HPDE6-E6E7 (cell line): ENCODE data around the gene TBC1D13.
A peak's percentile ranks its signal among the peaks of the same experiment; 100 is the strongest.
"Not testable (repeated sequence)": the region's sequence is repeated elsewhere in the genome, so short reads cannot be mapped to it uniquely, and the experiment has no call there.

Experiments
- DNase-seq: peaks from one replicate; pipeline ENCODE4 v3.0.0; 2011; ENCODE audit warnings: missing footprints; ENCODE audit errors: extremely low spot score

Gene TBC1D13

DNA sequence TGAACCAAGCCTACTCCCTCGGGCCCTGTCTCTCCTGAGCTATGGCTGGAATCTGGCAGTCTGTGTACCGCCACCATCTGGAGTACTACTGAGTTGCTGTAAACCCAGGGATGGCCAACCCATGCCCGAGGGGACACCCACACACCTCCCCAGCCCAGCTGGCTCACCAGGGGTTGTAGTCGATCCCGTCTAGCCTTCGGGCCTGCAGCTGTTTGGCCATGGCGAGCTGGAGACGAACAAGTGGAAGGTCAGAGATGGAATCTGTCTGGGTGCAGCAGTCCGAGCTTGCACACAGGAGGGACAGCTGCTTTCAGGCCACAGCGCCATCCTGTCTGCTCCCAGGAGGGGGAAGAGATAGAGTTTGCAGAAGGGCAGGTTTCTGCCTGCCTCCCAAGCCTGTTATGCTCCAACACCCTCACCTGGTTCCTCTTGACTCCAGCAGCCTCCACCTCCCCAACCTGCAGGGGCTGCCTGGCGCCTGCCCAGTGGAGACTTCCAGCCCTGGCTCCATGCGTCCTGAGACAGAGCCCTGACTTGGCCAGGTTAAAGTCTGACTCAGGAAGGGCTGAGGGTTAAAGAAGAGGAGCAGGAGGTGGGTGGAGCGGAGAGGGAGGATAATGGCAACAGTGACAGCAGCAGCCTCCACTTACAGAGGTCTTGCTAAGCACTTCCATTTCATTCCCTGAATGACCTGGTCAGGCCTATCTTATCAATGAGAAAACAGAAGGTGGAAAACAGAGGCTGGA is 58.3 kb downstream of the TBC1D13 start:
- peak; percentile 56 for DNase-seq

DNA sequence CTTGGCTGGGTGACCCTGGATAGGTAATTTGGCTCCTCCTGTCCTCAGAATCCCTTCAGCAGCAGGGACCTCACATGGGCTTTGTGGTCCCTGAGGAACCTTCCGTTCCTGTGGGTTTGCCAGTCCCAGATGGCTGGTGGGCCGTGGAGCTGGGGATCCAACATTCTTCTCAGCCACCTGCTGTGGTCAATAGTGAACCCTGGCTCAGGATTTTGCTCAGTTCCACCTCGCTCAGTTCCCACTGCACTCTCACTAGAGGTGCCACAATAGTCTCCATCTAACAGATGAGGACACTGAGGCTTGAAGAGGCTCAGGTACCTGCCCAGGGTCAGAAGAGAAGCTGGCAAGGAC is 59.6 kb downstream of the TBC1D13 start:
- DNase-seq, result no peak

DNA sequence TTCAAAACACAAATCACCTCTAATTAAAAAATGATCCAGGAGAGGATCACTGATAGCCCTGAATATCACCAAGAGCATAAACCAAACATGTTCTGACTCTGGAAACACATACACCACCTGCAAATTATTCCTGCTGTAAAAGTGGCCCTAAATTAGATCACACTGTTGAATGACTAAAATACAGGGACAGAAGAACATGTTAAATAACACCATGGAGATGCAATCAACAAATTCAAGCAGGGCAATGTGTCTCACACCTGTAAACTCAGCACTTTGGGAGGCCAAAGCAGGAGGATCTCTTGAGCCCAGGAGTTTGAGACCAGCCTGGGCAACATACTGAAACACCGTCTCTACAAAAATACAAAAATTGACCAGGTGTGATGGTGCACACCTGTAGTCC is 60.8 kb downstream of the TBC1D13 start:
- DNase-seq, result no peak

DNA sequence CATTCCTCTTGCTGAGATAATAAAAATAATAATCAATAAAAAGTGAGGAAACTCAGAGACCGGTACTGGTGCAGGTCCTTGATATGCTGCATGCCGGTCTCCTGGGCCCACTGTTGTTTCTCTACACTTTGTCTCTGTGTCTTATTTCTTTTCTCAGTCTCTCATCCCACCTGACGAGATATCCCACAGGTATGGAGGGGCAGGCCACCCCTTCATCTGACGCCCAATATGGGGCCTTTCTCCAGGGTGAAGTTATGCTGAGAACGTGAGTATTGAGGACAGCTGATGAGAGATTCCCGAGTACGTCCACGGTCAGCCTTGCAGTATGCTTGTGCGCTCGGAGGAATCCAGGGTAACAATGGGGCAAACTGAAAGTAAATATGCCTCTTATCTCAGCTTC is 64.0 kb downstream of the TBC1D13 start:
- DNase-seq, result not testable (repeated sequence)

DNA sequence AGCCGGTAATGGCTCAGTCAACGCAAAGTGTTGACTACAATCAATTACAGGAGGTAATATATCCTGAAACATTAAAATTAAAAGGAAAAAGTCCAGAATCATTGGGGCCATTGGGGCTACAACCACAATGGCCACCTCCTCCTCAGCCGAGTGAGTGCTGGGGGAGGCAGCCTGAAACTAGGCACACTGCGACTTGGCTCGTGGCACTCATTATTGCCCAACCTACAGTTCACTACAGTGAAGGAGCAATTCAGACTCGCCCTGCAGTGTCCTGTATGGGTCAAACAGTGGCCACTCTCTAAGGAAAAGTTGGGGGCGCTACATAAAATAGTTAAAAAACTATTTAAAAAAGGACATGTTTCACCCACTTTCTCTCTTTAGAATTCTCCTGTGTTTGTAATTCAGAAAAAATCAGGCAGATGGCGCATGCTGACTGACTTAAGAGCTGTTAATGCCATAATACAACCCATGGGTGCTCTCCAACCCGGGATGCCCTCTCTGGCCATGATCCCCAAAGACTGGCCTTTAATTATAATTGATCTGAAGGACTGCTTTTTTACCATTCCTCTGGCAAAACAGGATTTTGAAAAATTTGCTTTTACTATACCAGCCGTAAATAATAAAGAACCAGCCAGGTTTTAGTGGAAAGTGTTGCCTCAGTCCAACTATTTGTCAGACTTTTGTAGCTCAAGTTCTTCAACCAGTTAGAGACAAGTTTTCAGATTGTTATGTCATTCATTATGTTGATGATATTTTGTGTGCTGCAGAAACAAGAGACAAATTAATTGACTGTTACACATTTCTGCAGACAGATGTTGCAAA is 64.9 kb downstream of the TBC1D13 start:
- DNase-seq, result not testable (repeated sequence)

DNA sequence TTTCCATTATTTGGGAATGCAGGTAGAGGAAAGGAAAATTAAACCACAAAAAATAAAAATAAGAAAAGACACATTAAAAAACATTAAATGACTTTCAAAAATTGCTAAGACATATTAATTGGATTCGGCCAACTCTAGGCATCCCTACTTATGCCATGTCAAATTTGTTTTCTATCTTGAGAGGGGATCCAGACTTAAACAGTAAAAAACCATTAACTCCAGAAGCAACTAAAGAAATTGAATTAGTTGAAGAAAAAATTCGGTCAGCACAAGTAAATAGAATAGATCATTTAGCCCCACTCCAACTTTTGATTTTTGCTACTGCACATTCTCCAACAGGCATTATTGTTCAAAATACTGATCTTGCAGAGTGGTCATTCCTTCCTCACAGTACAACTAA is 65.6 kb downstream of the TBC1D13 start:
- not testable (repeated sequence) for DNase-seq

DNA sequence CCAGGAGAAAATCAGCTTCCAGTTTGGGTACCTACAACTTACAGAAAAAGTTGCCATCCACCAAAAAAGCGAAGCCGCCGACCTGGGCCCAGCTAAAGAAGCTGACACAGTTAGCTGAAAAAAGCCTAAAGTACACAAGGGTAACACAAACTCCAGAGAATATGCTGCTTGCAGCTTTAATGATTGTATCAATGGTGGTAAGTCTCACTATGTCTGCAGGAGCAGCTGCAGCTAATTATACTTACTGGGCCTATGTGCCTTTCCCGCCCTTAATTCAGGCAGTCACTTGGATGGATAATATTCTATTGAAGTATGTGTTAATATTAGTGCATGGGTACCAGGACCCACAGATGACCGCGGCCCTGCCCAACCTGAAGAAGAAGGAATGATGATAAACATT is 67.4 kb downstream of the TBC1D13 start:
- not testable (repeated sequence) for DNase-seq

DNA sequence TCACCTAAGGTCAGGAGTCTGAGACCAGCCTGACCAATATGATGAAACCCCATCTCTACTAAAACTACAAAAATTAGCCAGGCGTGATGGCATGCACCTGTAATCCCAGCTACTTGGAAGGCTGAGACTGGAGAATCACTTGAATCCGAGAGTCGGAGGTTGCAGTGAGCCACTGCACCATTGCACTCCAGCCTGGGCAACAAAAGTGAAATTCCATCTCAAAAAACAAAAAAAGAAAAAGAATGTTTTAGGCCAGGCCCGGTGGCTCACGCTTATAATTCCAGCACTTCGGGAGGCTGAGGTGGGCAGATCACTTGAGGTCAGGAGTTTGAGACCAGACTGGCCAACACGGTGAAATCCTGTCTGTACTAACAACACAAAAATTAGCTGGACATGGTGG is 71.4 kb downstream of the TBC1D13 start:
- DNase-seq, result not testable (repeated sequence)
